Prostate gland (tissue), 2 donors: ENCODE measurements around the gene FBXL4. TPM values are rescaled to one million over a fixed set of nuclear protein-coding genes. Genes with fewer than 3 reads are reported as not detected.

ENCODE experiments used
- DNase-seq: peaks from one replicate; pipeline ENCODE4 v3.0.0-alpha.2; 2019; ENCODE audit warnings: low spot score
- H3K27ac ChIP-seq, 2 donors: fragments of 200-600 bp; sonication (generic); 2 replicates each; pipeline ENCODE4 v1.5.1; 2017 to 2019
- H3K27me3 ChIP-seq: fragments of 200-600 bp; sonication (generic); replicated peaks from 2 replicates; pipeline ENCODE4 v1.5.1; 2019; ENCODE audit not compliant: insufficient read depth
- H3K36me3 ChIP-seq, 2 donors: fragments of 200-600 bp; sonication (generic); 1 replicate in 1 of 2; 2 replicates in 1 of 2; pipeline versions ENCODE4 v1.5.1 to v1.8.1; 2017 to 2019
- H3K4me1 ChIP-seq: fragments of 200-600 bp; sonication (generic); replicated peaks from 2 replicates; pipeline ENCODE4 v1.5.1; 2019
- H3K4me3 ChIP-seq, 2 donors: fragments of 200-600 bp; sonication (generic); 2 replicates each; pipeline ENCODE4 v1.5.1; 2017 to 2019
- H3K9me3 ChIP-seq: fragments of 200-600 bp; sonication (generic); 2 replicates; pipeline ENCODE4 v1.5.1; 2017
- POLR2A ChIP-seq: fragments of 450-650 bp; IDR thresholded peaks from one replicate; pipeline ENCODE4 v1.6.1; 2016; ENCODE audit warnings: antibody characterized with exemption, mild to moderate bottlenecking
- POLR2AphosphoS5 ChIP-seq: sonication (generic); formaldehyde crosslinking; IDR thresholded peaks from one replicate; pipeline ENCODE4 v1.6.1; 2017; ENCODE audit warnings: antibody characterized with exemption
- WGBS: methylation state at CpG from one replicate; pipeline ENCODE4 v1.1.5; 2018; 5-methylcytosine and 5-hydroxymethylcytosine counted together
- intact Hi-C: fragments of 100-400 bp; cut with DNase I; formaldehyde crosslinking; loops from one replicate; pipeline ENCODE4 v1.14.2; 2022
- total RNA-seq, 2 donors: library from RNA; depleted of rRNA; stranded (reverse); fragments of >200 nt; gene quantifications; one replicate each; pipeline ENCODE4 v1.1.0, GENCODE V29; 2016
- TF ChIP-seq, protein P1 (sequence below), 4 experiments: fragments of 200-600 bp in 2 of 4; fragments of 450-650 bp in 2 of 4; sonication (generic) in 2 of 4; IDR thresholded peaks; 1 replicate in 3 of 4; 2 replicates in 1 of 4; pipeline ENCODE4 v1.5.1; 2016 to 2019; ENCODE audit warnings: antibody characterized with exemption in 4 of 4, mild to moderate bottlenecking in 2 of 4, moderate library complexity in 2 of 4

Gene FBXL4
- total RNA-seq, 2 donors from 2014 or later = 21.6 to 27.1 TPM

GRCh38 chr6:98831057-98831958 lies 116.4 kb downstream of the FBXL4 start:
- intact Hi-C loops = no loop called here
- WGBS = 3% methylated on average over 57 of the region's 58 CpGs
- no peak for DNase-seq
- Histone ChIP-seq H3K27ac (no peak overlapping the region), H3K27me3 (peaks cover 53% of the 10 kb centered on the region), H3K4me3 (no peak overlapping the region), H3K36me3 (no peaks in the 10 kb centered on the region), H3K4me1 (peaks cover 9% of the 10 kb centered on the region), H3K9me3 (no peaks in the 10 kb centered on the region)
- TF ChIP-seq POLR2A = no peak
- TF ChIP-seq POLR2AphosphoS5 = no peak
- TF ChIP-seq, protein P1, sequence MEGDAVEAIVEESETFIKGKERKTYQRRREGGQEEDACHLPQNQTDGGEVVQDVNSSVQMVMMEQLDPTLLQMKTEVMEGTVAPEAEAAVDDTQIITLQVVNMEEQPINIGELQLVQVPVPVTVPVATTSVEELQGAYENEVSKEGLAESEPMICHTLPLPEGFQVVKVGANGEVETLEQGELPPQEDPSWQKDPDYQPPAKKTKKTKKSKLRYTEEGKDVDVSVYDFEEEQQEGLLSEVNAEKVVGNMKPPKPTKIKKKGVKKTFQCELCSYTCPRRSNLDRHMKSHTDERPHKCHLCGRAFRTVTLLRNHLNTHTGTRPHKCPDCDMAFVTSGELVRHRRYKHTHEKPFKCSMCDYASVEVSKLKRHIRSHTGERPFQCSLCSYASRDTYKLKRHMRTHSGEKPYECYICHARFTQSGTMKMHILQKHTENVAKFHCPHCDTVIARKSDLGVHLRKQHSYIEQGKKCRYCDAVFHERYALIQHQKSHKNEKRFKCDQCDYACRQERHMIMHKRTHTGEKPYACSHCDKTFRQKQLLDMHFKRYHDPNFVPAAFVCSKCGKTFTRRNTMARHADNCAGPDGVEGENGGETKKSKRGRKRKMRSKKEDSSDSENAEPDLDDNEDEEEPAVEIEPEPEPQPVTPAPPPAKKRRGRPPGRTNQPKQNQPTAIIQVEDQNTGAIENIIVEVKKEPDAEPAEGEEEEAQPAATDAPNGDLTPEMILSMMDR (IDR thresholded peaks at IDR 0.05) = no peak

DNA sequence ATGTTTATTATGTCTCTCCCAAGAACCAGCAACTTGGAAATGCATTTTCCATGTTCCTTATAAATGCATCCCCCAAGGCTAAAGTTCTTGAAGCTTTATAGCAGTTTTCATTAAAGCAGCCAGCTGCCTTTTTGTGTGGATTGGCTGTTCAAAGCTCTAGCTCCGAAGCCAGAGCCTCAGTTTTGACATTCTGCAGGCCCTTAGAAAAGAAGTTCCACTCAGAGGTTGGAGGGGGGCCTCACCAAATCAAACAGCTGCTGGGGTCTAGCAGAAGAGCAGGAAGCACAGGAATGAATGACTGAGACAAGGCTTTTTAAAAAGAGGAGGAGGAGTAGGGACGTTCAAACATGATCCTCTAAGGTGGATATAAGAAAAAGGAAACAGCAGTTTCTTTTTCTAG lies 117.6 kb downstream of the FBXL4 start:
- Histone ChIP-seq H3K4me1 (peaks cover 9% of the 10 kb centered on the region), H3K4me3 (no peak overlapping the region), H3K9me3 (no peaks in the 10 kb centered on the region), H3K27me3 (peaks cover 52% of the 10 kb centered on the region), H3K27ac (no peak overlapping the region), H3K36me3 (no peaks in the 10 kb centered on the region)
- DNase-seq = no peak
- 8% methylated on average over 2 of the region's 2 CpGs for WGBS
- TF ChIP-seq, protein P1 (IDR thresholded peaks at IDR 0.05) = no peak
- TF ChIP-seq POLR2AphosphoS5 (no peak), POLR2A (no peak)
- intact Hi-C loops = no loop called here

GRCh38 chr6:98828941-98829411 lies 118.8 kb downstream of the FBXL4 start:
- no peaks in the 10 kb centered on the region for H3K36me3 ChIP-seq
- intact Hi-C loops = no loop called here
- TF ChIP-seq, protein P1 (IDR thresholded peaks at IDR 0.05) = no peak
- no peak for TF ChIP-seq POLR2A
- no peak for TF ChIP-seq POLR2AphosphoS5
- no peak overlapping the region for H3K27ac ChIP-seq
- no peak for DNase-seq
- H3K4me1 ChIP-seq = peaks cover 9% of the 10 kb centered on the region
- no peak overlapping the region for H3K4me3 ChIP-seq
- 13% methylated on average over 14 of the region's 14 CpGs for WGBS
- H3K9me3 ChIP-seq = no peaks in the 10 kb centered on the region
- H3K27me3 ChIP-seq = peaks cover 60% of the 10 kb centered on the region

GRCh38 chr6:98828211-98828788 lies 119.4 kb downstream of the FBXL4 start:
- no peak overlapping the region for H3K27ac ChIP-seq
- H3K4me1 ChIP-seq = peaks cover 9% of the 10 kb centered on the region
- no peaks in the 10 kb centered on the region for H3K9me3 ChIP-seq
- no peaks in the 10 kb centered on the region for H3K36me3 ChIP-seq
- 11% methylated on average over 12 of the region's 12 CpGs for WGBS
- intact Hi-C loops = no loop called here
- peaks cover 60% of the 10 kb centered on the region for H3K27me3 ChIP-seq
- TF ChIP-seq, protein P1 (IDR thresholded peaks at IDR 0.05) = no peak
- TF ChIP-seq POLR2A (no peak), POLR2AphosphoS5 (no peak)
- H3K4me3 ChIP-seq = no peak overlapping the region
- no peak for DNase-seq
